H1 (cell line): ENCODE data around the gene ADM. TPM values are rescaled to one million over a fixed set of nuclear protein-coding genes. Genes with fewer than 3 reads are reported as not detected.
A peak's percentile ranks its signal among the peaks of the same experiment; 100 is the strongest.

Experiments used
- CTCF ChIA-PET: fragments of 300-600 bp; sonication (Branson Sonifier 250); formaldehyde crosslinking; loops from one replicate; lab custom pipeline; 2021; ENCODE audit not compliant: partially characterized antibody; lab: Charles Lee
- POLR2A ChIA-PET: fragments of 300-600 bp; sonication (Branson Sonifier 250); formaldehyde crosslinking; loops from one replicate; lab custom pipeline; 2021; ENCODE audit warnings: inconsistent platforms; ENCODE audit not compliant: partially characterized antibody; lab: Charles Lee
- DNase-seq, 2 experiments: peaks; one replicate each; pipeline versions ENCODE4 v3.0.0 to v3.0.0-alpha.2; 2010 to 2022; ENCODE audit warnings: low spot score in 2 of 2, low read depth in 1 of 2, mixed read lengths in 1 of 2
- FAIRE-seq: peaks from 2 replicates; lab custom pipeline; 2011; peaks lifted over from hg19 to GRCh38; lab: Jason Lieb, UNC
- H2AFZ ChIP-seq: 2 replicates; pipeline ENCODE4 v1.8.1; 2012; ENCODE audit warnings: low read length, inconsistent platforms
- H2AK5ac ChIP-seq: 2 replicates; pipeline ENCODE4 v1.6.1; 2013; ENCODE audit warnings: low read depth, low read length
- H2BK120ac ChIP-seq: replicated peaks from 2 replicates; pipeline ENCODE3; 2013; ENCODE audit warnings: low read depth, low read length, inconsistent platforms
- H2BK12ac ChIP-seq: 2 replicates; pipeline ENCODE4 v1.6.1; 2013; ENCODE audit warnings: low read depth, low read length
- H2BK15ac ChIP-seq: 2 replicates; pipeline ENCODE4 v1.6.1; 2013; ENCODE audit warnings: low read length
- H2BK20ac ChIP-seq: 2 replicates; pipeline ENCODE4 v1.6.1; 2013; ENCODE audit warnings: low read length
- H2BK5ac ChIP-seq: 2 replicates; pipeline ENCODE4 v1.6.1; 2013; ENCODE audit warnings: low read depth, low read length
- H3K14ac ChIP-seq: 2 replicates; pipeline ENCODE4 v1.6.1; 2013; ENCODE audit warnings: inconsistent platforms; ENCODE audit not compliant: insufficient read length
- H3K18ac ChIP-seq: 2 replicates; pipeline ENCODE4 v1.6.1; 2013; ENCODE audit warnings: low read length; ENCODE audit errors: extremely low read depth
- H3K23ac ChIP-seq: 2 replicates; pipeline ENCODE4 v1.6.1; 2013; ENCODE audit warnings: inconsistent platforms; ENCODE audit not compliant: insufficient read length
- H3K23me2 ChIP-seq: 2 replicates; pipeline ENCODE4 v1.6.1; 2013; ENCODE audit warnings: low read depth, low read length
- H3K27ac ChIP-seq: 2 replicates; pipeline ENCODE4 v1.6.1; 2011; ENCODE audit warnings: low read depth, low read length, inconsistent platforms
- H3K27me3 ChIP-seq, 4 experiments: replicated peaks in 1 of 4; 1 replicate in 1 of 4; 2 replicates in 3 of 4; pipeline versions ENCODE4 v1.6.1 to v1.8.1; 2011 to 2013; ENCODE audit warnings: low read length in 3 of 4, mild to moderate bottlenecking in 3 of 4, inconsistent platforms in 2 of 4, mixed read lengths in 2 of 4, moderate library complexity in 1 of 4; ENCODE audit not compliant: control insufficient read depth in 3 of 4, insufficient read depth in 3 of 4; ENCODE audit errors: extremely low read depth in 1 of 4
- H3K36me3 ChIP-seq, 4 experiments: 2 replicates each; pipeline versions ENCODE4 v1.6.1 to v1.8.1; 2011 to 2013; ENCODE audit warnings: mild to moderate bottlenecking in 4 of 4, low read length in 3 of 4, moderate library complexity in 2 of 4, control low read depth in 1 of 4, inconsistent platforms in 1 of 4; ENCODE audit not compliant: insufficient read depth in 4 of 4, control insufficient read depth in 2 of 4
- H3K4ac ChIP-seq: replicated peaks from 2 replicates; pipeline ENCODE3; 2013; ENCODE audit warnings: low read length, low read depth, mixed read lengths, inconsistent platforms; ENCODE audit not compliant: insufficient read length
- H3K4me1 ChIP-seq, 4 experiments: replicated peaks in 1 of 4; 1 replicate in 1 of 4; 2 replicates in 3 of 4; pipeline versions ENCODE4 v1.6.1 to v1.8.1; 2011 to 2013; ENCODE audit warnings: low read length in 3 of 4, inconsistent platforms in 2 of 4, mixed read lengths in 1 of 4; ENCODE audit not compliant: insufficient read depth in 4 of 4, control insufficient read depth in 3 of 4
- H3K4me2 ChIP-seq, 2 experiments: 2 replicates each; pipeline versions ENCODE4 v1.6.1 to v1.8.1; 2011 to 2013; ENCODE audit warnings: low read depth in 2 of 2, low read length in 2 of 2, control low read depth in 1 of 2, inconsistent platforms in 1 of 2, mild to moderate bottlenecking in 1 of 2; ENCODE audit not compliant: insufficient read depth in 1 of 2
- H3K4me3 ChIP-seq, 4 experiments: fragments of 200-600, 300-600 bp in 1 of 4; sonication (generic), shearing (Covaris generic), sonication (Bioruptor Twin) in 1 of 4; 2 replicates each; pipeline versions ENCODE4 v1.5.1 to v1.8.1; 2011 to 2016; ENCODE audit warnings: low read length in 4 of 4, low read depth in 3 of 4, control low read depth in 2 of 4, inconsistent platforms in 2 of 4, mild to moderate bottlenecking in 2 of 4, mixed read lengths in 1 of 4, moderate library complexity in 1 of 4; ENCODE audit not compliant: insufficient read depth in 2 of 4; ENCODE audit errors: extremely low read depth in 1 of 4
- H3K56ac ChIP-seq: replicated peaks from 2 replicates; pipeline ENCODE3; 2013; ENCODE audit warnings: low read depth, mild to moderate bottlenecking, mixed read lengths, low read length, inconsistent platforms; ENCODE audit not compliant: insufficient read length
- H3K79me1 ChIP-seq: 2 replicates; pipeline ENCODE4 v1.6.1; 2013; ENCODE audit warnings: low read depth, low read length, control low read depth
- H3K79me2 ChIP-seq, 2 experiments: 2 replicates each; pipeline versions ENCODE4 v1.6.1 to v1.8.1; 2012 to 2013; ENCODE audit warnings: low read length in 2 of 2, mild to moderate bottlenecking in 2 of 2, inconsistent platforms in 1 of 2; ENCODE audit not compliant: insufficient read depth in 2 of 2, control insufficient read depth in 1 of 2
- H3K9ac ChIP-seq, 4 experiments: replicated peaks in 1 of 4; 1 replicate in 1 of 4; 2 replicates in 3 of 4; pipeline versions ENCODE4 v1.6.1 to v1.8.1; 2011 to 2013; ENCODE audit warnings: low read depth in 3 of 4, low read length in 3 of 4, control low read depth in 2 of 4, mild to moderate bottlenecking in 2 of 4, moderate library complexity in 2 of 4, inconsistent platforms in 1 of 4; ENCODE audit errors: extremely low read depth in 1 of 4
- H3K9me3 ChIP-seq, 2 experiments: 2 replicates each; pipeline versions ENCODE4 v1.6.1 to v1.8.1; 2012 to 2013; ENCODE audit warnings: mild to moderate bottlenecking in 2 of 2, moderate library complexity in 2 of 2, control low read depth in 1 of 2, inconsistent platforms in 1 of 2, low read depth in 1 of 2, low read length in 1 of 2, mixed read lengths in 1 of 2; ENCODE audit not compliant: insufficient read depth in 2 of 2
- H4K20me1 ChIP-seq, 2 experiments: replicated peaks in 1 of 2; 2 replicates each; pipeline versions ENCODE3 to v1.8.1; 2011 to 2013; ENCODE audit warnings: inconsistent platforms in 2 of 2, low read length in 2 of 2, mild to moderate bottlenecking in 1 of 2; ENCODE audit not compliant: insufficient read depth in 2 of 2, control insufficient read depth in 1 of 2
- H4K5ac ChIP-seq: 2 replicates; pipeline ENCODE4 v1.6.1; 2013; ENCODE audit warnings: low read length, low read depth, mixed read lengths, inconsistent platforms; ENCODE audit not compliant: insufficient read length
- H4K8ac ChIP-seq: 2 replicates; pipeline ENCODE4 v1.8.0; 2013; ENCODE audit warnings: mild to moderate bottlenecking, moderate library complexity, low read length, inconsistent platforms; ENCODE audit not compliant: insufficient read depth; ENCODE audit errors: extremely low read depth
- H4K91ac ChIP-seq: replicated peaks from 2 replicates; pipeline ENCODE3; 2013; ENCODE audit warnings: low read length, mixed read lengths, inconsistent platforms; ENCODE audit not compliant: insufficient read length
- CREB1 ChIP-seq: IDR thresholded peaks from 2 replicates; pipeline ENCODE4 v1.6.1; 2012; ENCODE audit warnings: inconsistent platforms
- POLR2A ChIP-seq, 2 experiments: IDR thresholded peaks; 1 replicate in 1 of 2; 2 replicates in 1 of 2; pipeline ENCODE4 v1.6.1; 2011; ENCODE audit warnings: low read depth in 2 of 2, low read length in 2 of 2, mild to moderate bottlenecking in 2 of 2; ENCODE audit errors: control extremely low read depth in 1 of 2
- RAD21 ChIP-seq, 2 experiments: IDR thresholded peaks in 1 of 2; conservative IDR thresholded peaks in 1 of 2; 2 replicates each; pipeline ENCODE4 v1.6.1; 2011; ENCODE audit warnings: low read depth in 2 of 2, low read length in 2 of 2, improper control_type of control experiment in 1 of 2, inconsistent platforms in 1 of 2, mild to moderate bottlenecking in 1 of 2, moderate library complexity in 1 of 2
- RFX5 ChIP-seq: IDR thresholded peaks from 2 replicates; pipeline ENCODE4 v1.6.1; 2011; ENCODE audit warnings: low read depth, low read length, improper control_type of control experiment, borderline replicate concordance
- WGBS, 2 experiments: shearing (Covaris generic) in 1 of 2; methylation state at CpG; one replicate each; pipeline versions ENCODE4 v1.1.6 to v1.1.7; 2013 to 2015; ENCODE audit warnings: low lambda C conversion rate in 2 of 2, mixed read lengths in 2 of 2, inconsistent platforms in 1 of 2, low coverage in 1 of 2, missing lambda C conversion rate in 1 of 2; ENCODE audit not compliant: insufficient replicate concordance in 2 of 2, insufficient coverage in 1 of 2, insufficient read length in 1 of 2; ENCODE audit errors: extremely low coverage in 1 of 2, missing lambda C conversion rate in 1 of 2; 5-methylcytosine and 5-hydroxymethylcytosine counted together
- polyA plus RNA-seq, 7 experiments: library from polyadenylated mRNA; depleted of rRNA in 3 of 7; stranded (reverse) in 5 of 7; unstranded in 2 of 7; fragments of >200 nt in 5 of 7; fragments of 200-250 nt in 2 of 7; gene quantifications; 1 replicate in 5 of 7; 2 replicates in 1 of 7; 4 replicates in 1 of 7; pipeline versions ENCODE4 v1.2.1 to v1.2.3, GENCODE V29; 2011 to 2013; ENCODE audit warnings: missing spikeins in 2 of 7, mixed read lengths in 2 of 7
- total RNA-seq: library from RNA; stranded (reverse); fragmentation: NEBNext Ultra II Directional; extraction: Animal tissue kit (Norgen Biotek cat#: 25700); gene quantifications from 2 replicates; pipeline ENCODE4 v1.2.1, GENCODE V29; 2021

ADM gene
- total and polyA plus RNA-seq, 2 of the 8 experiments (the other 6 are each of a cell fraction or from before 2014, with no cell fraction given) = 94.1 to 95.6 TPM

GRCh38 chr11:10314199-10315072 lies 9.6 kb downstream of the ADM start:
- Histone ChIP-seq H3K9me3 (no peaks in the 10 kb centered on the region), H3K4me3 (no peak overlapping the region), H4K8ac (no peak overlapping the region), H3K79me1 (no peaks in the 10 kb centered on the region), H3K27ac (no peak overlapping the region), H2BK20ac (no peak overlapping the region), H3K14ac (no peak overlapping the region), H2BK15ac (no peak overlapping the region), H2BK12ac (no peak overlapping the region), H2AFZ (0 out of 2 replicates have a peak overlapping the region, but pooled peaks have one; percentile 24), H3K23ac (no peak overlapping the region), H3K36me3 (no peaks in the 10 kb centered on the region), H3K23me2 (no peaks in the 10 kb centered on the region), H3K27me3 (no peaks in the 10 kb centered on the region), H2AK5ac (no peak overlapping the region), H3K18ac (no peak overlapping the region), H2BK5ac (no peak overlapping the region)
- no peak for DNase-seq
- WGBS, 2 experiments = 89% methylated on average over 8 of the region's 8 CpGs; no CpG with 5 or more reads in 1 of the 2 experiments
- CTCF ChIA-PET = interaction anchor here (1.6 to 2.9 kb wide), 5 partner anchors 10 to 238 kb away, joined by 4 to 13 read pairs (median 9); partner anchors contain the start of gene ADM
- TF ChIP-seq RAD21 (IDR thresholded peaks at IDR 0.05 in 1 of 2, conservative IDR thresholded peaks at IDR 0.05 in 1 of 2; ENCODE audit: low read depth in 2 of 2, low read length in 2 of 2) (no peak), CREB1 (peak; percentile 85), RFX5 (peak; percentile 96), POLR2A (IDR thresholded peaks at IDR 0.05; ENCODE audit: control extremely low read depth in 1 of 2, low read depth in 2 of 2, low read length in 2 of 2) (no peak)
- TF ChIP-seq, all 59 proteins: peak for 2
- POLR2A ChIA-PET = interaction anchor here (1.4 to 6.8 kb wide), 4 partner anchors 9 to 41 kb away, joined by 3 to 62 read pairs (median 6); partner anchors contain the start of gene ADM
- no peak overlapping the region for H2BK120ac ChIP-seq
- H3K9ac ChIP-seq = no peak overlapping the region
- H4K20me1 ChIP-seq = no peaks in the 10 kb centered on the region
- peaks cover 2 to 16% (median 8%) of the 10 kb centered on the region in 4 experiments for H3K4me1 ChIP-seq
- H4K5ac ChIP-seq = no peak overlapping the region
- no peaks in the 10 kb centered on the region for H3K79me2 ChIP-seq
- FAIRE-seq = peak; percentile 96
- H3K4me2 ChIP-seq = no peak overlapping the region
- H3K4ac ChIP-seq = no peak overlapping the region
- no peak overlapping the region for H3K56ac ChIP-seq
- H4K91ac ChIP-seq = no peak overlapping the region
